HG03108 (cell line): Measurements from ENCODE around the gene MCRIP2.

ENCODE experiments used
- ATAC-seq: cut with Tn5 transposase; IDR thresholded peaks from one replicate; pipeline ENCODE4 v1.9.1; 2021; ENCODE audit warnings: moderate library complexity; ENCODE audit not compliant: unreplicated experiment

Gene MCRIP2

DNA sequence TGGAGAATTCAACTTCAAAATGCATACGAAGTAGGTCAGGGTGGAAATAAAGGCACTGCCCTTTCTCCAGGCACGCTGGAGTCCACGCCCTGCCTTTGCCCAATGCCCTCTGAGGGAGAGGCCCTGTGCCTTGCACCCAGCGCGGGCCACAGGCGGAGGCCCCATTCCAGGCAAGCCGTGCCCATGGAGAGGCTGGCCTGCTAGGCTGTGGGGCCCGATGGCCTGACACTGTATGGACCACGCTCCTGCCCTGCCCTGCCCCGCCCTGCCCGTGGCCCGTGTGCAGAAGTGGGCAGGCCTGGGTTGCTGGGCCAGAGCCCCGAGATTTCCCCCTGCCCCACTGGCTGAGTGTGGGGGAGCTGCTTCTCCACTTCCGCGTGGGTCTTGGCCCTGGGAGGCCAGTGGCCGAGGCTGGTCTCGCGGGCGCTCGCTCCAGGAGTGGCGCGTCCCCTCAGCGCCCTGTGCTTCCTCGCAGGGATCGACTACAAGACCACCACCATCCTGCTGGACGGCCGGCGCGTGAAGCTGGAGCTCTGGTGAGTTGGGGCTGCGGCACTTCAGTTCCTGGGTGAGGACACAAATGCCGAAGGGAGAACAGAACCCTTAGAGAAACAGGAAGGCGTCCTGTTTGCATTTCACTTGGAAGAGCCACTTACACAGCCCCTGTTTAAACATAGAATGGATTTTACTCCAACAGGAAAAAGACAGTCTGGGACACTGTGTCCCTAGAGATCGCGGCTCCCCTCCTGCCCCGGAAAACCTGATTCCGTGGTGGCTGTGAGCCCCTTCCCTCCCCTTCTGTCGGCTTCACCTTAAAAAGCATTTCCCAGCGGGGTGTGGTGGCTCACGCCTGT lies 24.7 kb upstream of the MCRIP2 start:
- ATAC-seq = no peak

DNA sequence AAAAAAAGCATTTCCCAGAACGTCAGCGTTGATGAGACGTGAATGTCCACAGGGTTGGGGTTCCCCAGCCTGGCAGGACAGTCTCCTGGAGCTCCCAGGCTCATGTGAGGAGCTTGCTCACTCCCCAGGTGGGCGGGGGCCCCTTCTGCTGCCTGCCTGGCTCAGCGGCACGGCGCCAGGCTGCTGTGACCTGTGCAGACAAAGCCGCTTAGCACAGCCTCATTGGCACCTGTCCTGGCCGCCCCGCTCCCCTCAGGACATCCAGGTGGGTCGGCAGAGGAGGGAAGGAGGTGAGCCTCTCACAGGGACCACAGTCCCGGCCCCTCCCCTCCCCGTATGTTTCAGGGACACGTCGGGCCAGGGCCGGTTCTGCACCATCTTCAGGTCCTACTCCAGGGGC lies 23.8 kb upstream of the MCRIP2 start:
- ATAC-seq = no peak

DNA sequence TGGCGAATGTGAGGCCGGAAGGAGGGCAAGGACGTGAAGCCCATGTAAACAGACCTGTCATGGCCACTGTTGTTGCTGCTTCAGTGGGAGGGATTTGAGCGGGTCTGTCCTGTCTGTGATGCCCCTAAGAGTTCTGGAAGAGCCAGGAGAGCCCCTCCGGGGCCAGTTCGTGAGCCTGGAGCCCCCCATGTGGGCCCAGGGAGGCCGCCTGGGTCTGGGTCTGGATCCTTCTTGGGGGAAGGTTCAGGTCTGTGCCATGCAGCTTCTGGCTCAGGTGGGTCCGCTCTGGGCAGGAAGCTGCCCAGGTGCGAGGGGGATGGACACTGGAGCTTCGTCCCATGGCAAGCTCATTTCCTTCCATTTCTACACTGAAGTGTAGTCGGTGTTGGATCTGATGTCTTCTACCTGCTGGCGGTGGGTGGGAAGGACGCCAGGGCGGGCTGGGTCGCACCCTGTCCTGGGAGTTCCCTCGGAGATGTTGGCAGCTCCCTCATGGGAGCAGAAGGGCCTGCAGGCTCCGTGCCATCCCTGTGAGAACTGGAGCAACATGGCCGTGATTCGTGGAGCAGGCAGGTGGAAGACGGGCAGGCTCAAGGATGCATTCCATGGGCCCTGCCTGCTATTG lies 22.0 kb upstream of the MCRIP2 start:
- no peak for ATAC-seq

DNA sequence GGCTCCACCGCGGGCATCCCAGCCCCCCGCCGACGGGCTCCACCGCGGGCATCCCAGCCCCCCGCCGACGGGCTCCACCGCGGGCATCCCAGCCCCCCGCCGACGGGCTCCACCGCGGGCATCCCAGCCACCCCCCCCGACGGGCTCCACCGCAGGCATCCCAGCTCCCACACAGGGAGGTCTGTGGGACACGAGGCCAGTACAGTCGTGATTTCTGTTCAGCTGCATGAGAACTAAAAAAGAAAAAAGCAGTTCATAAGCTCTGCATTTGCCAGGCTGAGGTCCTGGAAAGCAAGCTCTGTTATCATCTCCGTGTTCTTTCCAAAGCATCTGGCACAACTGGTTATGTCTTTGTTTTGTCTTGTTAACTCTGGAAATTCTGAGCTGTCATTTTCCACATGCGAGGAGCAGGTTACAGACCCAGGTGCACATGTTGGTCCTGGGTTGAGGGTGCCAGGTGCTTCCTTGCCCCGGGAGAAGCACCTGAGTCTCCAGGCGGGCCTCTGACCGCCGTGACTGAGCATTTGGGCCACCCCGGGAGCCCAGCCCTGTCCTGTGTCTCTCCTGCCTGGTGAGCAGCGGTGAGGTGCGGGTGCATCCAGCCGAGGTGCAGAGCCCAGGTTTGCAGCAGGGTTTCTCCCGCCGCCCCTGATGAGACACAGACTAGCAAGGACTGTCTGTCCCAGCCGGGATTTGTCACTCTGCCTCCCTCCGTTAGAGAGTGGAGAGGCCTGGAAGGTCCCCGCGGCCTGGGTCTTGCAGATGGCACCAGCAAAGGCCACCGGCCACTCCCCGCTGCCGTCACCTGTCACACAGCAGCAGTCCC lies 20.7 kb upstream of the MCRIP2 start:
- no peak for ATAC-seq

DNA sequence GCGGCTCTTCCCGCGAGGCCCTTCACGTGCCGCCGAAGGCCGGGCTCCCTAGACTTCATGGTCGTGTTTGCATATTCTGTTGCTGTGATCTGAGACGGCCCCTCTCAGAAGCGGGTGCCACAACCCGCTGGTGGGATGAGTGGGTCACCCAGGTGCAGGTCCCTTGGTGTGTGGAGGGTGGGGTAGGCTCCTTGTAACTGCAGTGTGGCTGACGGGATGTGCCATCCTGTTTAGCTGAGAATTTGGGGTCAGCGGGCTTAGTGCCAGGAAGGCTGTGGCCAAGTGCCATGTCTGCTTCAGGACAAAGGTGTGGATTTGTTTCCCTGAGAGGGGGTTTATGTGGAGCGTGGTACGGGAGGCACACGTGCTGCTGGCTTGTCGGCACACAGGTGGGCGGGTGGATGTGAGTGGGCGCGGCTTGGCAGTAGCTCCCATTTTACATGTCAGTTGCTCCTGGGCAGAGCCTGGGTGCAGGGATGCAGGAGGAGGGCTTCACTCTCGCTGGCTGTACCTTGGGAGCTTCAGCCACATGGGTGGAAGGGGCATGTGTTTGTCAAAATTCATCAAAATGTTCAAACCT lies 20.0 kb upstream of the MCRIP2 start:
- no peak for ATAC-seq

DNA sequence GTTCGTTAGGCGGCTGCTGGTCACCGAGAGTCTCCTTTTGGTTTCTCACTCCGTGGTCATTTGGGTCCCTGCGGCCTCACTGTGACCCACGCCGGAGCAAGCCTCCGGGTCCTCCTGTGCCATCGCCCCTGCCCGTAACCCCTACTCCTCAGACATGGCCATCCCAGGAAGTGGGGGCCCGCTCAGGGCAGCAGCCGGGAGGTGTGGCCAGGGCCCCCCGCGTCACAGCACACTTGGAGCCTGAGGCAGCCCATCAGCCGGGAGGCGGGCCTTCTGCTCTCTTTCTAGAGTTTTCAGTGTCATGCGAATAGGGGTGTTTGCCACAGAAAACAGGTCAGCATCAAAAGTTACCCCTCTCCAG lies 18.7 kb upstream of the MCRIP2 start:
- ATAC-seq = no peak

DNA sequence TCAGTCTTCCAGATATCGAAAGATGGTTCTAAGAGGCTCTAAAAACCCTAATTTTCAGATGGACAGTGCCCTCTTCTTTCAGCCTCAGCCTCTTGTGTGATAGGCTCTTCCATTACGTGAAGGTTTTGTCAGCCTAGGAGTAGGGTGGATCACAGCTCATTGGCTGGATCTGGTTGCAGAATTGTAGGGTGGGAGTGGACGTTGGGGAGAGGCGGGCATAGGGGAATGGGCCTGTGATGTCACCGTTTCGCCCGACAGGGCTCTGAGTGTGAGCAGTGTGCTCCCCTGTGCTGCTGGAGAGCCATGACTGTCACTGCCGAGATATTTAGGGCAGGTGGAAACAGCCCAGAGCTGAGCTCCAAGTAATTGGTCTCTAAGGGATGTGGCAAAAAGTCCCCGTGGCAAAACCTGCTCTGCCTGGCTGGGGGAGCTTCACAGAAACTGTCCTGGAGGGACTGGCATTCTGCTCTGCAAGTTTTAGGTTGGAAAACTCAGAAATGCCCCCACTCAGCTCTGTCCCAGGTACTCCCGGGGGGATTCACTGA lies 17.0 kb upstream of the MCRIP2 start:
- no peak for ATAC-seq

DNA sequence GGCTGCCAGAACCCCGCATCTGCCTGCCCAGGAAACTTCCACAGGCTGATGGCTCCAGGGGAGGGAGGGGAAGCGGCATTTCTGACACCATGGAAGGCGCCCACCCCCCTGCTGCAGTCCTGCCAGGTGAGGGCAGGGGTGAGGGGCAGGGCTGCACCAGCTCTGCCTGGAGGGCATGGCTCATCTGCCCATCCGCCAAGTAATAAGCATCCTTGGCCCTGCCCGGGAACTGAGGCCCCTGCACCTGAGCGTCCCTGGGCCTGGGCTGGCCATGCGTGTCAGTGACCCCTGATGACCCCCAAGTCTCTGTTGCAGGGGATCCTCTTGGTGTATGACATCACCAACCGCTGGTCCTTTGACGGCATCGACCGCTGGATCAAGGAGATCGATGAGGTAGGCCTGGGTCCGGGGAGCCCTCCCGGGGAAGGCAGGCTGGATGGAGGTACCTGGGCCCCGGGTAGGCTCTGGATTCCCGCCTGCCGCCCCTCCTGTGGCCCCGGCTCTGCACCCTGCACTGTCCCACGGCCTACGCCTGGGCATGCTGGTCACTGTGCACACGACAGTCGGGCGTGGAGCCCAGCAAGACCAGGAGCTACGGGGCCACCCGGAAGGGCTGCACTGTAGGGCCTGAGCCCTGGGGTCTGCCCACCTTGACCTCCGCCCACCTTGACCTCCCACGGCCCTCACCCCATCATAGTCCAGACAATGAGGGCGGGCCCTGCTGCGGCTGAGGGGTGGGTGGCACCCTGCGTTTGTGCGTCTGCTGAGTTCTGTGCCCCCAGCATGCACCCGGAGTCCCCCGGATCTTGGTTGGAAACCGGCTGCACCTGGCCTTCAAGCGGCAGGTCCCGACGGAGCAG lies 16.3 kb upstream of the MCRIP2 start:
- no peak for ATAC-seq

DNA sequence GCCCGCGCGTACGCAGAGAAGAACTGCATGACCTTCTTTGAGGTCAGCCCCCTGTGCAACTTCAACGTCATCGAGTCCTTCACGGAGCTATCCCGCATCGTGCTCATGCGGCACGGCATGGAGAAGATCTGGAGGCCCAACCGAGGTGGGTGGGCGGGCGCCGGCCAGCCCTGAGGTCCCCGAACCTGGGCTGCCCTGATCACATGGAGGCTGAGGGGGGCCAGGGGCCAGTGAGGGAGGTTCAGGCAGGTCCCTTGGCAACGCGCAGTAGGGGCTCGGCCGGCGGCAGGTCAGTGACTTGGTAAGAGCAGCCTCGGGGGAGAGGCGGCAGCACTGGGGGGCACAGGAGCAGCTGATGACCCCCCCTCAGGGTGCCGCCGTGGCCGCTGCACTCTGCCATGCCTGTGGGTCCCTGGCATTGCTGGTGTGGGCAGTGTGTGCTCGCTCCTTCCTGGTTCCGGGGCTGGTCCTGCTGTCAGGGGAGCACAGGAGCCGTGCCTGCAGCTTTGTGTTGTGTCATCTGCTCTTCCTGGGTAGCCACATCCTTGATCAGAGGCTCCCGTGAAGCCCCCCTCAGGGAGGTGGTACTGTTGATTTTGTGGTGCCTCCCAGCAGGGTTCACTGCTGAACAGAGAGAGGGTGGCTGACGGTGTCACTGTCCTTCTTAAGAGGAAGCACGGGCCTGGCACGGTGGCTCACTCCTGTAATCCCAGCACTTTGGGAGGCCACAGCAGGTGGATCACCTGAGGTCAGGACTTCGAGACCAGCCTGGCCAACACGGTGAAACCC lies 15.5 kb upstream of the MCRIP2 start:
- ATAC-seq = no peak

DNA sequence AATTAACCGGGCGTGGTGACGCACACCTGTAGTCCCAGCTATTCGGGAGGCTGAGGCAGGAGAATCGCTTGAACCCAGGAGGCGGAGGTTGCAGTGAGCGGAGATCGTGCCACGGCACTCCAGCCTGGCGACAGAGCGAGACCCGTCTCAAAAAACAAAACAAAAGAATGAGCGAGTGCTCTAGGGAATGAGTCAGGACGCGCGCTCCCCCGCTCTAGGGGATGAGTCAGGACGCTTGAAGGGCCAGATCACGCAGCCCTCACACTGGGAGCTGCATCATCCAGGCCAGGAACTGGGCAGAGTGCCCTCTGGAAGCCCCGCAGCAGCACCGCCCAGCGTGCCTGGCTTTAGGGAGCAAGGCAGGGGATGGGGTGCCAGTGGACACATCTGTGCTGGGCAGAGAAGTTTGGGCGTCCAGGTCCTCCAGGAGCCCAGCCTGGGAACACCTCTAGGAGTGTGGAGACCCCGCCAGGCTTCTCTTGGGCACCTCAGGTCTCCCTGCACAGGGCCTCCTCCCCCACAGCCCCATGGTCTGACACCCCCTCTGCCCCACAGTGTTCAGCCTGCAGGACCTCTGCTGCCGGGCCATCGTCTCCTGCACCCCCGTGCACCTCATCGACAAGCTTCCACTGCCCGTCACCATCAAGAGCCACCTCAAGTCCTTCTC lies 14.7 kb upstream of the MCRIP2 start:
- ATAC-seq = no peak

DNA sequence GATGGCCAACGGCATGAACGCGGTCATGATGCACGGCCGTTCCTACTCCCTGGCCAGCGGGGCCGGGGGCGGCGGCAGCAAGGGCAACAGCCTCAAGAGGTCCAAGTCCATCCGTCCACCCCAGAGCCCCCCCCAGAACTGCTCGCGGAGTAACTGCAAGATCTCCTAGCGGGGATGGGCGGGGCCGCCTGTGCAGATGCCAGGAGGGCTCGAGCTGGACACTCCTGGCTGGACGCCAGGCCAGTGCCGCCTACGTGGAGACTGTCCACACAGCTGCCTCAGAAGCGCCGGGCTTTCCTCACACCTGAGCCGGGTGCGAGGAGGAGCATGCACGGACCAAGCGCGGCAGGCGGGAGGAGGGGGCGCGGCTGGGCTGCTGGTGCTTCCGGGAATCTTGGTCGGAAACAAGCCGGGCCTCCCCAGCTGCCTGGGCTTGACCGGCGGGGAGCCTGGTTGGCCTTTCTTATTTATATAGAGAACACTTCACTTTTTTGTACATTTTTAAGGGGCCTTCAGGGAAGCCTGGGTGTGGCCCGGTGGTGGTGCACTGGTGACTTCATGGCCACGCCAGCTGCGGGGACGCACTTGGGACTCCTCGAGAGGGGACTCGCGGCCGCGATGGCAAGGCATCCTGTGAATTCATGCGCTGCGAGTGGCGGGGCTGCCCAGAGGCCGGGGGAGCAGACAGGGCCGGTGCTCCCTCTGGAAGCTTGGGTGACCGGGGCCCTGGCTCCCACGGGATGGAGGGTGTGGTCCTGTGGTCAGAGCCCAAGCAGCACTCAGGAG lies 14.0 kb upstream of the MCRIP2 start:
- ATAC-seq = no peak

DNA sequence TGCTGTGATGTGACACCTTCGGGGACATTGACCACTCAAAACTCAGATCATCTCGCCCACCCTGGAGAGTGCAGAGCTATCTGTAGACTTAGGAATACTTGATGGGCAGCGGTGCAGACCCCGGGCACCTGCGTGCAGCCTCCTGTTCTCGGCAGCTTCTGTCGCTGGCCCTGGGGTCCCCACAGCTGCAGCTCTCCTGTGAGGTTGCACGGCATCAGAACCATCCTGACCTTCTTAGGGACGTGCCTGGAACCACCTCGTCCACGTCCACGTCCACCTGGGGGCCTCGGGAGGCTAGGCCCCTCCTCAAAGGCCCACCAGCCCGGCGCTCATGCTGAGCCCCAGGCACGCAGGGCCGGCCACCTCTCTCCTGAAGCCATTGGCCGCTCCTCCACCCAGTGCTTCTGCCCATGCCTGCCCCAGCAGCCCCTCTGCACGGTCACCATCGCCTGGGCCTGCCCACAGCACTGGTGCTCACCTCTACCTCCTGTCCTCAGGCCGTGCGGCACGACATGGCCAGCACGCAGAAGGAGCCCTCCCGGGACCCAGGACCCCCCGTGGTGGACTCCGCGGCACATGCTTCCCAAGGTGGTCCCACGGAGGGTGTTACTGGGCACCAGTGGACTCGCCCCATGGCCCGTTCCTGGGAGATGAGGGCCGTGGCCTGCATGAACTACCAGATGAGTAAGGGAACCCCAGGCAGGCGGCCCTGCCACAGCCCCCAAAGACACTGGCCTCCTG lies 13.1 kb upstream of the MCRIP2 start:
- no peak for ATAC-seq

DNA sequence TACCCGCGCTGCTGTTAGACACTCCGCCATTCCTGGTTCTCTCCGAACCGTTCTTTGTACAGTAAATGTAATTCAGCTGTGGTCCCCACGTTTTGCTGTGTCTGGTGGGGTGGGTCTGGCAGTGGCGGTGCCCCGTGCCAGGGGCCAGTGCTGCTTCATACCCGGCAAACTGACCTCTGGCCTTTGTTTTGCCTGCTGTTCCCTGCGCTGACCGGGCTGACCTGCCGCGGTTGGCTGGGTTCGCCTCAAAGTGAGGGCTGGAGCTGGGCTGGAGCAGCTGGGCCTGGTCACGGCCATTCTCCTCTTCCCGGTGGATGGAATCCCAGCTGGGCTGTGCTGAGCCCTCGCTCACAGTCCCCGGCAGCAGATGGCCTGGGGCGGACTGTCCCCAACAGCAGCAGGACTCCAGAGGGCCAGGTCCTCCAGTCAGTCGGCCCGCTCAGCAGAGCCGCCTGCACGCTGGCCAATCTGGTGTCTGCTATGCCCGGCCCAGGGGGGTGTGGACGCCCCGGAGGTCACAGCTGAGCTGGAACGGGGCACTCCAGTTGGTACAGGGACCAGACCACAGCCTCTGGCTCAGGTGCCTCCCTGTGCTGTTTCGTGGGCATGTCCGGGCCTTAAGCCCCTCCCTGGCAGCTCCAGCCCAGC lies 12.3 kb upstream of the MCRIP2 start:
- no peak for ATAC-seq

DNA sequence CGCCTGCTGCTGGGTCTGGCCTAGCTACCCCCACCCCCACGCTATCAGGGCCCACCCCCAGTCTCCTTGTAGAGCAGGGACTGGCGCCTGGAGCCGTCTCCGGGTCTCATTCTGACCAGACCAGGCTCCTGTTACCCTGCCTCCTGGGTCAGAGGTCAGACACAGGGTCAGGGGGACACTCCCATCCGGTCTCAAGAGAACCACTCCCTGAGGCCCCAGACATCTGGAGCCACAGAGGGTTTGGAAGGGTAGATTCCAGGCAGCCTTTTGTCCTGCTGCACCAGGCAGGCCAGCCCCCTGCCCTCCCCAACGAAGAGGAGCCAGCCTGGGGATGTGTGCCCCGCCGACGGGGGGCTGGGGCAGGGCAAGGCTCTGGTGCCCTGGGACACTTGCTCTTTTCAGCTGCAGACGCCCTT lies 11.8 kb upstream of the MCRIP2 start:
- ATAC-seq = no peak

DNA sequence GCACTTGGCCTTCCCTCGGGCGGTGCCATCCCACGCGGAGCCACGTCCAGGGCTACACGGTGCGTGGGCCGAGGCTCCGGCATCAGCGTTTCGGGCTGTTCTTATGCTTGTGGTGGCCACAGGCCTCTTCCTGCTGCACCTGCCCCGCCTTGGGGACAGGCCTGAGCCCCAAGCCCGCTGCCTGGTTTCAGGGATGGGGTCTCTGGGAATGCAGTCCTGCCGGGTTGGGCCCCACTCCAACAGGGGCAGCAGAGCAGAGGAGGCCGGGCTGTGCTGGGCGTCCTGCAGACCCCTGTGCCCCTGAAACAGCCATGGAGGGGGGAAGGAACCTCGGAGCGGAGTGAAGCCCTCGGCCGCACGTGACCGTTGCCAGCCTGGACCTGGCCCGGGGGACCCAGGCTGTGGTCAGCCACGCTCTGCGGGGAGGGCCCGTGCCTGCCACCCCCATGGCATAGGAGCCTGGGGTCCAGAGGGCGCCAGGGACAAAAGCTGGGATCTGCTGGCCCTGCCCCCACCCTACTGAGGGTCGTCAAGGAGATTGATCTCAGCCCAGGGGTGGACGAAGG lies 11.3 kb upstream of the MCRIP2 start:
- no peak for ATAC-seq

DNA sequence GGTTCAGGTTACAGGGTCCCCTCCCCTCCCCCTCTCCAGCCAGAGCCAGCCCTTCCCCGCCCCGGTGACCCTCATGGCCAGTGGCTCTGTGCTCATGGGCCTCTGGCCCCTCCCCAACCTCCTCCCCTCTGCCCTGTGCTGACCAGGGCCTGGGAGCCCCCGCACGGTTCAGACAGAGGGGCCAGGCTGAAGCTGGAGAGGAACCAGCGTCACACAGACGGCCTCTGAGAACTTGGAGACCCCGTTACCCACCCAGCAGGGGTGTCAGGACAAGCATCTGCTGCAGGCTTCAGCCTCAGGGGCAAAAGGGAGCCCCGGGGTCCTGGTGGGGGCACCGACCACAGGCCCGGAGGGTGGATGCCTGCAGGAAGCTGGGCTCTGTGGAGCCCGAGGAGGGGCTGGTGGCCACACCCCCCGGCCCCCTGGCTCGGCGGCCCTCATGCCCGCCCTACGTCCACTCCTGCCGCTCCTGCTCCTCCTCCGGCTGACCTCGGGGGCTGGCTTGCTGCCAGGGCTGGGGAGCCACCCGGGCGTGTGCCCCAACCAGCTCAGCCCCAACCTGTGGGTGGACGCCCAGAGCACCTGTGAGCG lies 10.7 kb upstream of the MCRIP2 start, which contains the start of gene WFIKKN1:
TSS of gene WFIKKN1 (plus strand) at position 171 of the 591 bp plus-strand sequence. CDS start at position 440, 269 bp downstream.
- ATAC-seq = no peak
